NAMALWA (cell line): ENCODE data around the gene HTT.
"Not testable (repeated sequence)": the region's sequence is repeated elsewhere in the genome, so short reads cannot be mapped to it uniquely, and the experiment has no call there.

Experiments used
- DNase-seq: peaks from one replicate; pipeline ENCODE4 v3.0.0-alpha.2; 2015; ENCODE audit warnings: low spot score

The HTT gene

GRCh38 chr4:3082925-3083515, 8.5 kb downstream of the HTT start:
- no peak for DNase-seq

GRCh38 chr4:3083732-3084131, 9.3 kb downstream of the HTT start:
- no peak for DNase-seq

- DNase-seq: no peak
These were observed 11.6 kb downstream of the HTT start for GRCh38 chr4:3085948-3086670.

- no peak for DNase-seq
These were observed 12.8 kb downstream of the HTT start for GRCh38 chr4:3087115-3087797.

GRCh38 chr4:3091464-3091863, 17.0 kb downstream of the HTT start:
- no peak for DNase-seq

GRCh38 chr4:3094701-3095100, 20.2 kb downstream of the HTT start:
- DNase-seq: not testable (repeated sequence)

- no peak for DNase-seq
These were observed 21.7 kb downstream of the HTT start for GRCh38 chr4:3096202-3096601.

GRCh38 chr4:3098346-3098745, 23.9 kb downstream of the HTT start:
- no peak for DNase-seq

- peak; percentile 81 for DNase-seq
These were observed 32.1 kb downstream of the HTT start for GRCh38 chr4:3106339-3107186.

- DNase-seq: no peak
These were observed 32.8 kb downstream of the HTT start for GRCh38 chr4:3107271-3107670.

- no peak for DNase-seq
These were observed 33.2 kb downstream of the HTT start for GRCh38 chr4:3107691-3108121.

GRCh38 chr4:3108211-3108610, 33.7 kb downstream of the HTT start:
- no peak for DNase-seq

- DNase-seq: no peak
These were observed 37.0 kb downstream of the HTT start for GRCh38 chr4:3111461-3111860.

GRCh38 chr4:3112201-3112600, 37.7 kb downstream of the HTT start:
- no peak for DNase-seq

- DNase-seq: no peak
These were observed 38.4 kb downstream of the HTT start for GRCh38 chr4:3112609-3113469.

GRCh38 chr4:3114377-3114776, 39.9 kb downstream of the HTT start:
- no peak for DNase-seq

GRCh38 chr4:3115637-3116270, 41.3 kb downstream of the HTT start:
- no peak for DNase-seq

- DNase-seq: no peak
These were observed 42.5 kb downstream of the HTT start for GRCh38 chr4:3116955-3117354.

- DNase-seq: no peak
These were observed 43.8 kb downstream of the HTT start for GRCh38 chr4:3118312-3118711.

GRCh38 chr4:3119464-3119863, 45.0 kb downstream of the HTT start:
- no peak for DNase-seq

- no peak for DNase-seq
These were observed 46.6 kb downstream of the HTT start for GRCh38 chr4:3121110-3121509.
